Uterus (tissue), 4 donors: Measurements from ENCODE around the gene YLPM1. TPM values are rescaled to one million over a fixed set of nuclear protein-coding genes. Genes with fewer than 3 reads are reported as not detected.

Experiments
- DNase-seq, 2 donors: peaks; one replicate each; pipeline ENCODE4 v3.0.0-alpha.2; 2019 to 2020
- H3K27ac ChIP-seq, 2 donors: fragments of 200-600 bp; sonication (generic); 1 replicate in 1 of 2; 2 replicates in 1 of 2; pipeline ENCODE4 v1.5.1; 2016 to 2018
- H3K27me3 ChIP-seq, 2 donors: fragments of 200-600 bp; sonication (generic); one replicate each; pipeline ENCODE4 v1.5.1; 2018 to 2019; ENCODE audit warnings: control low read depth in 1 of 2
- H3K36me3 ChIP-seq, 2 donors: fragments of 200-600 bp; sonication (generic); one replicate each; pipeline ENCODE4 v1.5.1; 2019; ENCODE audit warnings: control low read depth in 1 of 2
- H3K4me1 ChIP-seq, 2 donors: fragments of 200-600 bp; sonication (generic); one replicate each; pipeline ENCODE4 v1.5.1; 2018 to 2019; ENCODE audit warnings: control low read depth in 1 of 2
- H3K4me3 ChIP-seq, 2 donors: fragments of 200-600 bp; sonication (generic); 1 replicate in 1 of 2; 2 replicates in 1 of 2; pipeline ENCODE4 v1.5.1; 2018 to 2019; ENCODE audit warnings: mild to moderate bottlenecking in 1 of 2
- H3K9me3 ChIP-seq, 2 donors: fragments of 200-600 bp; sonication (generic); one replicate each; pipeline ENCODE4 v1.5.1; 2019; ENCODE audit warnings: control low read depth in 1 of 2
- CTCF ChIP-seq, 4 experiments: fragments of 200-600 bp in 2 of 4; fragments of 450-650 bp in 2 of 4; sonication (generic) in 2 of 4; IDR thresholded peaks; one replicate each; pipeline ENCODE4 v1.5.1; 2016 to 2019; ENCODE audit warnings: antibody characterized with exemption in 4 of 4, mild to moderate bottlenecking in 2 of 4, moderate library complexity in 1 of 4
- POLR2A ChIP-seq, 2 donors: fragments of 450-650 bp; IDR thresholded peaks; one replicate each; pipeline ENCODE4 v1.6.1; 2016; ENCODE audit warnings: antibody characterized with exemption in 2 of 2, mild to moderate bottlenecking in 1 of 2, moderate library complexity in 1 of 2
- intact Hi-C: fragments of 100-400 bp; cut with DNase I; formaldehyde crosslinking; loops from one replicate; pipeline ENCODE4 v1.15.1; 2023; ENCODE audit warnings: low total_unique reads
- total RNA-seq, 4 donors: library from RNA; depleted of rRNA in 3 of 4; stranded (reverse); fragments of >200 nt in 3 of 4; gene quantifications; one replicate each; pipeline versions ENCODE4 v1.1.0 to v1.2.4, GENCODE V29; 2014 to 2023
- donor health status: DM: yes; HTN: yes; CAD: no.

YLPM1 gene
- total RNA-seq, 4 donors from 2014 or later = 8.8 to 118 (median 91.9) TPM

GRCh38 chr14:74765721-74766120 lies 2.6 kb downstream of the YLPM1 start:
- peak overlapping the region in 1 of 2 donors; percentile 29 for H3K27ac ChIP-seq
- intact Hi-C loops = no loop called here
- no peaks in the 10 kb centered on the region for H3K9me3 ChIP-seq
- no peaks in the 10 kb centered on the region for H3K27me3 ChIP-seq
- peaks cover 0 to 4% of the 10 kb centered on the region in 2 donors for H3K4me1 ChIP-seq
- H3K36me3 ChIP-seq = no peaks in the 10 kb centered on the region
- H3K4me3 ChIP-seq = peak overlapping the region in 1 of 2 donors; percentile 96
- no peak for TF ChIP-seq CTCF (IDR thresholded peaks at IDR 0.05)
- no peak for TF ChIP-seq POLR2A (IDR thresholded peaks at IDR 0.05)
- no peak for DNase-seq

- no peak overlapping the region for H3K27ac ChIP-seq
- intact Hi-C loops = no loop called here
- DNase-seq = no peak
- H3K36me3 ChIP-seq = no peaks in the 10 kb centered on the region
- H3K9me3 ChIP-seq = no peaks in the 10 kb centered on the region
- H3K4me1 ChIP-seq = no peaks in the 10 kb centered on the region
- no peaks in the 10 kb centered on the region for H3K27me3 ChIP-seq
- TF ChIP-seq CTCF (IDR thresholded peaks at IDR 0.05) (no peak), POLR2A (IDR thresholded peaks at IDR 0.05) (no peak)
- H3K4me3 ChIP-seq = no peak overlapping the region
Measured at GRCh38 chr14:74771399-74771798, 8.3 kb downstream of the YLPM1 start.

GRCh38 chr14:74784634-74785033 lies 21.5 kb downstream of the YLPM1 start:
- H3K36me3 ChIP-seq = no peaks in the 10 kb centered on the region

GRCh38 chr14:74785056-74785613 lies 22.0 kb downstream of the YLPM1 start:
- Histone ChIP-seq H3K4me1 (no peaks in the 10 kb centered on the region), H3K27me3 (no peaks in the 10 kb centered on the region), H3K27ac (no peak overlapping the region), H3K9me3 (no peaks in the 10 kb centered on the region), H3K4me3 (no peak overlapping the region), H3K36me3 (no peaks in the 10 kb centered on the region)
- DNase-seq = no peak
- TF ChIP-seq CTCF (IDR thresholded peaks at IDR 0.05) (no peak), POLR2A (IDR thresholded peaks at IDR 0.05) (no peak)
- intact Hi-C loops = no loop called here

More at GRCh38 chr14:74784634-74785033, 21.5 kb downstream of the YLPM1 start:
- no peak for DNase-seq
- intact Hi-C loops = no loop called here
- Histone ChIP-seq H3K4me3 (no peak overlapping the region), H3K27ac (no peak overlapping the region), H3K9me3 (no peaks in the 10 kb centered on the region), H3K4me1 (no peaks in the 10 kb centered on the region), H3K27me3 (no peaks in the 10 kb centered on the region)
- TF ChIP-seq CTCF (IDR thresholded peaks at IDR 0.05) (no peak), POLR2A (IDR thresholded peaks at IDR 0.05) (no peak)

GRCh38 chr14:74786796-74787315 lies 23.7 kb downstream of the YLPM1 start:
- no peak for DNase-seq
- Histone ChIP-seq H3K4me1 (no peaks in the 10 kb centered on the region), H3K27me3 (no peaks in the 10 kb centered on the region), H3K4me3 (no peak overlapping the region), H3K27ac (no peak overlapping the region), H3K36me3 (no peaks in the 10 kb centered on the region), H3K9me3 (no peaks in the 10 kb centered on the region)
- intact Hi-C loops = no loop called here
- no peak for TF ChIP-seq POLR2A (IDR thresholded peaks at IDR 0.05)
- no peak for TF ChIP-seq CTCF (IDR thresholded peaks at IDR 0.05)
